Suppressor macrophage (primary cell): Measurements from ENCODE around the gene HCST.
"Not testable (repeated sequence)": the region's sequence is repeated elsewhere in the genome, so short reads cannot be mapped to it uniquely, and the experiment has no call there.

Source experiments
- DNase-seq, 4 experiments: peaks; one replicate each; pipeline ENCODE4 v3.0.0-alpha.2; 2020 to 2022

Gene HCST

GRCh38 chr19:35879770-35880317 lies 22.5 kb upstream of the HCST start:
- DNase-seq: peak; percentile 94 to 97 (median 96)

- peak; percentile 66 to 87 (median 84) for DNase-seq
Observed at GRCh38 chr19:35882114-35882832, 20.1 kb upstream of the HCST start.

- no peak for DNase-seq
Observed at GRCh38 chr19:35883882-35884281, 18.4 kb upstream of the HCST start.

- DNase-seq: no peak
Observed at GRCh38 chr19:35885225-35885738, 17.0 kb upstream of the HCST start.

- DNase-seq: no peak
Observed at GRCh38 chr19:35885904-35886303, 16.4 kb upstream of the HCST start.

- DNase-seq: no peak
Observed at GRCh38 chr19:35887197-35887596, 15.1 kb upstream of the HCST start.

GRCh38 chr19:35888398-35888797 lies 13.9 kb upstream of the HCST start:
- DNase-seq: no peak

- DNase-seq: no peak
Observed at GRCh38 chr19:35889370-35890112, 12.8 kb upstream of the HCST start.

- no peak for DNase-seq
Observed at GRCh38 chr19:35890113-35890650, 12.1 kb upstream of the HCST start.

GRCh38 chr19:35891819-35892218 lies 10.5 kb upstream of the HCST start:
- DNase-seq: not testable (repeated sequence)

- DNase-seq: no peak
Observed at GRCh38 chr19:35894342-35894741, 8.0 kb upstream of the HCST start.

GRCh38 chr19:35895911-35896642 lies 6.3 kb upstream of the HCST start:
- no peak for DNase-seq

- no peak for DNase-seq
Observed at GRCh38 chr19:35896643-35897040, 5.7 kb upstream of the HCST start.

- no peak for DNase-seq
Observed at GRCh38 chr19:35897706-35898451, 4.5 kb upstream of the HCST start.

GRCh38 chr19:35898499-35898809 lies 3.9 kb upstream of the HCST start:
- DNase-seq: no peak

GRCh38 chr19:35899547-35900214 lies 2.6 kb upstream of the HCST start:
- peak; percentile 88 to 95 (median 92) for DNase-seq

- DNase-seq: no peak
Observed at GRCh38 chr19:35901055-35901644, 1.2 kb upstream of the HCST start.

- no peak for DNase-seq
Observed at GRCh38 chr19:35902870-35903475, 644 bp downstream of the HCST start.

GRCh38 chr19:35903550-35904179 lies 1.3 kb downstream of the HCST start:
- DNase-seq: peak; percentile 96 to 99 (median 98)
